Measurements from ENCODE around the gene MDM1.

GRCh38 chr12:68268967-68269366 is 63.2 kb downstream of the MDM1 start:
- TF ChIP-seq FOXM1 (IDR thresholded peaks at IDR 0.05; ENCODE audit: borderline replicate concordance) = no peak
- TF ChIP-seq BHLHE40 (IDR thresholded peaks at IDR 0.05; ENCODE audit: borderline replicate concordance) = no peak
- no peak for TF ChIP-seq LEF1 (IDR thresholded peaks at IDR 0.05; ENCODE audit: borderline replicate concordance)
- TF ChIP-seq TARDBP (IDR thresholded peaks at IDR 0.05) = no peak
- no peak for TF ChIP-seq FOXK2 (IDR thresholded peaks at IDR 0.05)
- no peak for TF ChIP-seq SP1 (IDR thresholded peaks at IDR 0.05)
- TF ChIP-seq L3MBTL2 (conservative IDR thresholded peaks at IDR 0.05) = no peak
- no peak for TF ChIP-seq ARNT (IDR thresholded peaks at IDR 0.05)
- no peak for TF ChIP-seq PKNOX1 (IDR thresholded peaks at IDR 0.05)
- TF ChIP-seq NFRKB (IDR thresholded peaks at IDR 0.05) = no peak
- TF ChIP-seq ZNF384 (IDR thresholded peaks at IDR 0.05) = no peak
- no peak for TF ChIP-seq CTBP1 (IDR thresholded peaks at IDR 0.05; ENCODE audit: borderline replicate concordance)
- TF ChIP-seq FOXA1 (IDR thresholded peaks at IDR 0.05) = no peak
- TF ChIP-seq SUZ12 (IDR thresholded peaks at IDR 0.05) = no peak

All from HEK293T (cell line).